GM12878 (cell line): ENCODE measurements around the gene ADAMTS6.

Source experiments
- ATF2 ChIP-seq: IDR thresholded peaks from 2 replicates; pipeline ENCODE4 v1.6.1; 2012; ENCODE audit warnings: low read length, inconsistent platforms
- CHD1 ChIP-seq: IDR thresholded peaks from 2 replicates; pipeline ENCODE4 v1.6.1; 2012; ENCODE audit warnings: low read depth, low read length, improper control_type of control experiment
- CTCF ChIP-seq, 3 experiments: IDR thresholded peaks in 2 of 3; conservative IDR thresholded peaks in 1 of 3; 2 replicates each; pipeline ENCODE4 v1.5.1; 2011; ENCODE audit warnings: low read depth in 3 of 3, low read length in 3 of 3, mild to moderate bottlenecking in 3 of 3, control low read depth in 2 of 3, moderate library complexity in 2 of 3, inconsistent platforms in 1 of 3, mixed read lengths in 1 of 3; ENCODE audit not compliant: control insufficient read depth in 2 of 3, insufficient read depth in 1 of 3; ENCODE audit errors: extremely low read depth in 1 of 3
- EGR1 ChIP-seq, 2 experiments: IDR thresholded peaks; 1 replicate in 1 of 2; 2 replicates in 1 of 2; pipeline ENCODE4 v1.6.1; 2011 to 2012; ENCODE audit warnings: low read depth in 2 of 2, low read length in 2 of 2, borderline replicate concordance in 1 of 2, mild to moderate bottlenecking in 1 of 2, moderate library complexity in 1 of 2
- ETV6 ChIP-seq, 2 experiments: fragments of 450-650 bp in 1 of 2; IDR thresholded peaks in 1 of 2; conservative IDR thresholded peaks in 1 of 2; 2 replicates each; pipeline ENCODE4 v1.6.1; 2014; ENCODE audit warnings: antibody characterized with exemption in 1 of 2, borderline replicate concordance in 1 of 2, low read depth in 1 of 2, mild to moderate bottlenecking in 1 of 2, moderate library complexity in 1 of 2
- EZH2 ChIP-seq: IDR thresholded peaks from 2 replicates; pipeline ENCODE4 v1.6.1; 2012; ENCODE audit warnings: low read depth, mild to moderate bottlenecking, control low read depth, inconsistent platforms, low read length, borderline replicate concordance; ENCODE audit not compliant: control insufficient read depth
- MLLT1 ChIP-seq: fragments of 450-650 bp; IDR thresholded peaks from 2 replicates; pipeline ENCODE4 v1.6.1; 2016; ENCODE audit warnings: mild to moderate bottlenecking
- NFIC ChIP-seq: IDR thresholded peaks from 2 replicates; pipeline ENCODE4 v1.6.1; 2012; ENCODE audit warnings: low read depth, mild to moderate bottlenecking, inconsistent platforms, low read length, moderate library complexity
- NFYB ChIP-seq: IDR thresholded peaks from 2 replicates; pipeline ENCODE4 v1.6.1; 2011; ENCODE audit warnings: low read depth, mild to moderate bottlenecking, low read length, improper control_type of control experiment, moderate library complexity; ENCODE audit not compliant: insufficient read depth
- POLR2A ChIP-seq: IDR thresholded peaks from 2 replicates; pipeline ENCODE4 v1.6.1; 2011; ENCODE audit warnings: low read depth, mild to moderate bottlenecking, low read length
- POLR2AphosphoS5 ChIP-seq: IDR thresholded peaks from 2 replicates; pipeline ENCODE4 v1.6.1; 2011; ENCODE audit warnings: mild to moderate bottlenecking, low read length, inconsistent platforms
- RFX5 ChIP-seq: IDR thresholded peaks from 2 replicates; pipeline ENCODE4 v1.6.1; 2011; ENCODE audit warnings: low read depth, low read length, improper control_type of control experiment
- SRF ChIP-seq, 2 experiments: IDR thresholded peaks; 2 replicates each; pipeline ENCODE4 v1.6.1; 2011; ENCODE audit warnings: low read depth in 2 of 2, low read length in 2 of 2, mild to moderate bottlenecking in 1 of 2, moderate library complexity in 1 of 2

GRCh38 chr5:65252977-65253376 is 228.7 kb downstream of the ADAMTS6 start:
- TF ChIP-seq RFX5 (no peak), MLLT1 (no peak), EZH2 (no peak), CTCF (IDR thresholded peaks at IDR 0.05 in 2 of 3, conservative IDR thresholded peaks at IDR 0.05 in 1 of 3; ENCODE audit: control insufficient read depth in 2 of 3, extremely low read depth in 1 of 3, insufficient read depth in 1 of 3, low read depth in 3 of 3, low read length in 3 of 3) (no peak), CHD1 (no peak), ETV6 (conservative IDR thresholded peaks at IDR 0.05 in 1 of 2, IDR thresholded peaks at IDR 0.05 in 1 of 2; ENCODE audit: borderline replicate concordance in 1 of 2, low read depth in 1 of 2) (no peak), EGR1 (IDR thresholded peaks at IDR 0.05; ENCODE audit: borderline replicate concordance in 1 of 2, low read depth in 2 of 2, low read length in 2 of 2) (no peak), SRF (IDR thresholded peaks at IDR 0.05; ENCODE audit: low read depth in 2 of 2, low read length in 2 of 2) (no peak), POLR2AphosphoS5 (no peak), NFIC (no peak), ATF2 (no peak), NFYB (no peak), POLR2A (no peak)
